ENCODE data around the gene NTN5. TPM values are rescaled to one million over a fixed set of nuclear protein-coding genes. Genes with fewer than 3 reads are reported as not detected.
A peak's percentile ranks its signal among the peaks of the same experiment; 100 is the strongest.

Gene NTN5
- total and polyA plus RNA-seq, 9 of the 15 experiments (the other 6 are each of a cell fraction or from before 2014, with no cell fraction given) = not detected

- TF ChIP-seq PHF8 (IDR thresholded peaks at IDR 0.05; ENCODE audit: borderline replicate concordance, low read length) (peak; percentile 22; the same call in 1 of the 2 replicates), PBX2 (CRISPR knock-in tag; IDR thresholded peaks at IDR 0.05; ENCODE audit: low read depth) (no peak), PBX2 (tag; conservative IDR thresholded peaks at IDR 0.05; ENCODE audit: low read depth) (no peak), USF2 (CRISPR knock-in tag; IDR thresholded peaks at IDR 0.05) (no peak), CREB5 (CRISPR knock-in tag; IDR thresholded peaks at IDR 0.05) (no peak), UBTF (IDR thresholded peaks at IDR 0.05; ENCODE audit: borderline replicate concordance in 1 of 2, low read depth in 2 of 2, low read length in 2 of 2) (0 out of 4 replicates have a peak, but pooled peaks have one; percentile 65 to 70), MTA1 (IDR thresholded peaks at IDR 0.05; ENCODE audit: borderline replicate concordance) (no peak), PREB (CRISPR knock-in tag; IDR thresholded peaks at IDR 0.05) (no peak), TCFL5 (CRISPR knock-in tag; conservative IDR thresholded peaks at IDR 0.05) (no peak), E4F1 (CRISPR knock-in tag; IDR thresholded peaks at IDR 0.05; ENCODE audit: borderline replicate concordance) (no peak), ZNF668 (CRISPR knock-in tag; IDR thresholded peaks at IDR 0.05) (no peak), COPS2 (conservative IDR thresholded peaks at IDR 0.05) (no peak), GATA2 (CRISPR knock-in tag; IDR thresholded peaks at IDR 0.05) (no peak), TAF9B (IDR thresholded peaks at IDR 0.05; ENCODE audit: partially characterized antibody) (no peak)
These were observed 35.9 kb downstream of the NTN5 start, which contains the start of gene DBP (continued) for GRCh38 chr19:48636859-48637448.
